BLaER1 treated with 17β-estradiol and CSF1 and Interleukin-3, amounts not matched to agents 10 nM and 100 nM (cell line): ENCODE results near the gene PSG5.
"Not testable (repeated sequence)": the region's sequence is repeated elsewhere in the genome, so short reads cannot be mapped to it uniquely, and the experiment has no call there.

Experiments
- H3K27ac ChIP-seq, 11 experiments: shearing (Covaris generic); formaldehyde crosslinking; 2 replicates each; pipeline ENCODE4 v1.8.1; 2022
- H3K27me3 ChIP-seq, 11 experiments: shearing (Covaris generic); formaldehyde crosslinking; 2 replicates each; pipeline ENCODE4 v1.8.1; 2022
- H3K36me3 ChIP-seq, 11 experiments: shearing (Covaris generic); formaldehyde crosslinking; 2 replicates each; pipeline ENCODE4 v1.8.1; 2022
- H3K4me1 ChIP-seq, 10 experiments: shearing (Covaris generic); formaldehyde crosslinking; 2 replicates each; pipeline ENCODE4 v1.8.1; 2022
- H3K4me2 ChIP-seq, 11 experiments: shearing (Covaris generic); formaldehyde crosslinking; 2 replicates each; pipeline ENCODE4 v1.8.1; 2022
- H3K4me3 ChIP-seq, 10 experiments: shearing (Covaris generic); formaldehyde crosslinking; 2 replicates each; pipeline ENCODE4 v1.8.1; 2022
- H3K9ac ChIP-seq, 11 experiments: shearing (Covaris generic); formaldehyde crosslinking; 2 replicates each; pipeline ENCODE4 v1.8.1; 2022
- H3K9me3 ChIP-seq, 11 experiments: shearing (Covaris generic); formaldehyde crosslinking; replicated peaks in 1 of 11; 2 replicates each; pipeline ENCODE4 v1.8.1; 2022
- H4K20me1 ChIP-seq, 11 experiments: shearing (Covaris generic); formaldehyde crosslinking; 2 replicates each; pipeline ENCODE4 v1.8.1; 2022
- Cebpa-rat ChIP-seq, 11 experiments: shearing (Covaris generic); IDR thresholded peaks; 2 replicates each; pipeline ENCODE4 v1.8.1; 2022

The PSG5 gene

DNA sequence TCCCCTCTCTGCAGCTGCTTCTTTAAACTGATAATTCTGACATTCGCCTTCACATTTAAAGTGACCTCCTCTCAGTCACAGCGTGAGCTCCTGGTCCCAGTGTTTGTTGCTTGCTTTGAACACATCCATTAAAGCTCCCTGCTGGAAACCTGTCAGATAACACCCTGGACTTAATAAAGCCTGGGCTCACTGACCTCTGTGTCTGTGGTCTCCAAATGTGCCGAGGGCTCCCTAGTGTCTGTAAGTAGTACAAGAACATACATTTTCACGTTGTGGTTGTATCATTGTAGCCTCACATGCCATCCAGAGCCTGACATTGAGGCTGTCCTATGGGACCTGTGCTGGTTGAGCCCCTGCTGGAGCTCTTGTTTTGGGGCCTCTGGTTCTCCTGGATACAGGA lies 21.7 kb upstream of the PSG5 start:
- Histone ChIP-seq H3K9me3 (no peaks in the 10 kb centered on the region), H3K4me1 (peaks cover 0 to 8% (median 0%) of the 10 kb centered on the region in 10 experiments; a peak in 2 of 20 replicates), H3K27ac (no peak overlapping the region), H4K20me1 (no peaks in the 10 kb centered on the region), H3K36me3 (no peaks in the 10 kb centered on the region), H3K9ac (no peak overlapping the region), H3K4me2 (no peak overlapping the region), H3K27me3 (no peaks in the 10 kb centered on the region), H3K4me3 (no peak overlapping the region)
- no peak for TF ChIP-seq Cebpa-rat (IDR thresholded peaks at IDR 0.05)

DNA sequence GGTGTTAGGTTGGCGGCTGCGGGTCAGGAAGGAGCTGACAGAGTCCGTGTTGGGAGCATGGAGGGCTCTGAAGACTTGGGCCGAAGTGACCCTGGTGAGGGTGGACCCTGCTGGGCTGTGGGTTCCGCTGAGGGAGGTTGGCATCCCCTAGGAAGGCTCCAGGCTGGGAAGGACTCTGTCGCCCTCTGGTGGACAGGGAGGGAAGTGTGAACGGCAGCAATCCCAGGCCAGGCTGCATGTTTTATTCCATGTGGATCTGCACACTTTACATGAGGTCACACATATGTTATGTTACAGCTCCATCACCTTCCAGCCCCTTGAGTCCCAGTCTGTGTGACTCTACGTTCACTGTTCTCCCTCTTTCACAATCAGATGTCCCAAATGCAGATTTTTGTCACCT lies 20.8 kb upstream of the PSG5 start:
- not testable (repeated sequence) for H3K27me3 ChIP-seq, H3K4me3 ChIP-seq, H3K9ac ChIP-seq, H3K4me1 ChIP-seq, H4K20me1 ChIP-seq, H3K9me3 ChIP-seq, H3K36me3 ChIP-seq, H3K4me2 ChIP-seq, H3K27ac ChIP-seq

DNA sequence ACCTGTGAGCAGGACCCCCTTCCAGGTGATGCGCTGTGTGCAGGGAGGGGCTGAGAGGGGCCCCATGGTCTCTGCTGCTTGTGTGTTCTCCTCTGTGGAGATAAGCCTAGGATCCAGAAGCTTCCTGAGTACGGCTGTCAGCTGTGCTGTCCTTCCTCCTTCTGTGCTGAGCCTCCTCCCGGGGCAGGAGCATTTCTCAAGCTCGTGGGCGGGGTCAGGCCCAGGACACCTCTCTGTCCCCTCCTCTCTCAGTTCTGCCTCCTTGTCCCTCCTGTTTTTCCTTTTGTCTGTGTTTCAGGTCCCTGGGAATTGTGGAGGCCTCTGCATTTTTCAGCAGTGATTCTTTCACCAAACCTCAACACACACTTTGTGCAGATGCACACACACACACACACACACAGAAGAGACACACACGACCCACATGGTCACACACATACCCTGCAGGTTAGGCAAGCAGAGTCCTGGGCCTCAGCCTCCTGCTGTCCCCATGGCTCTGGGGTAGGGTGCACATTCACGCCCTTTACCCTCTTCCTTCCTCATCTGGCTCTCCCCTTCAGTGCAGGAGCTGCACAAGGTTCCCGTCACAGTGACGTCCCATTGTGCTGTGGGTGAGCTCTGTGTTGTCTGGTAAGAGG lies 19.3 kb upstream of the PSG5 start, which contains the start of gene PSG4:
TSS of gene PSG4 (minus strand) at position 168 of the 635 bp plus-strand sequence. CDS start at position 66, 102 bp downstream.
- H3K4me1 ChIP-seq, H3K9me3 ChIP-seq, H3K4me3 ChIP-seq, H3K27me3 ChIP-seq, H3K27ac ChIP-seq, H4K20me1 ChIP-seq, H3K36me3 ChIP-seq, H3K9ac ChIP-seq, H3K4me2 ChIP-seq: not testable (repeated sequence)

DNA sequence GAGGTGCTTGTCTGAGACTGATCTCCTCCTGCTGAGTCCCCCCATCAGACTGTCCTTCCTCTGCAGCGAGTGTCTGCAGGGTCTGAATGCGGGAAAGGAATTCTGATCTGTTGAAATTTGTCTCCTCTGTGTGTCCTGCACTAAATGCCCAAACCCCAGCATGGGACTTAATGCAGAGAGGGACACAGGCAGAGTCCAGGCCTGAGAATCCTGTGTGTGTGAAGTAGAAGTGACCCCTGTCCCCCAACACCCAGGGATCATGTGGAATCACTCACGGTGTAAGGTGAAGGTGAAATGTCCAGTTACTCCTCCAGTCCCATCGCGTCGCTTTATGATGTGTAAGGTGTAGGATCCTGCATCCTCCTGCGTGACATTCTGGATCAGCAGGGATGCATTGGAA lies 17.3 kb upstream of the PSG5 start:
- not testable (repeated sequence) for H3K36me3 ChIP-seq, H3K27me3 ChIP-seq, H3K4me2 ChIP-seq, H3K4me3 ChIP-seq, H3K27ac ChIP-seq, H4K20me1 ChIP-seq, H3K9ac ChIP-seq, H3K4me1 ChIP-seq, H3K9me3 ChIP-seq

- H4K20me1 ChIP-seq, result not testable (repeated sequence)
Observed at GRCh38 chr19:43201891-43202290, 15.6 kb upstream of the PSG5 start.

DNA sequence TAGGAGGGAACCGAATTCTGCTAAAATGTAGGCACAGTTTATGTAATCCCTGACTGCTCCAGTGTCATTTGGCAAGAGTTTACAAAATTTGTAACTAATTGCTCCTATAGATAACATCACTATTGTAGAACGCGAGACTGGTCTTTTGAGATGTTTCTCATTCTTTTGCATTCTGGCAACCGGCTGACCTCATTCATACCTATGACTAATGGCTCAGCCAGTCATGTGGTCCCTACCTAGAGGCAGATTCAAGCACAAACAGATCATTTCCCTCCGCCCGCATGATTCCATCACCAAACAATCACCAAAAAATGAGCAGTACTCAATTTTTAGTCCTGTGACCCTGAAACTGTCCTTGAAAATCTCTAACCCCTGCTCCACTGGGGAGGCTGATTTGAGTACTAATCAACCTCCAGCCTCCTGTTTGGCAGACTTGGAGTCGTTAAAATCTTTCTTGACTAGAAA lies 15.0 kb upstream of the PSG5 start:
- not testable (repeated sequence) for H4K20me1 ChIP-seq, H3K4me3 ChIP-seq, H3K4me1 ChIP-seq, H3K27me3 ChIP-seq, H3K36me3 ChIP-seq, H3K9me3 ChIP-seq, H3K4me2 ChIP-seq, H3K9ac ChIP-seq, H3K27ac ChIP-seq

More at GRCh38 chr19:43201891-43202290, 15.6 kb upstream of the PSG5 start:
- not testable (repeated sequence) for H3K27ac ChIP-seq, H3K9ac ChIP-seq, H3K4me3 ChIP-seq, H3K27me3 ChIP-seq, H3K36me3 ChIP-seq, H3K4me1 ChIP-seq, H3K4me2 ChIP-seq, H3K9me3 ChIP-seq

DNA sequence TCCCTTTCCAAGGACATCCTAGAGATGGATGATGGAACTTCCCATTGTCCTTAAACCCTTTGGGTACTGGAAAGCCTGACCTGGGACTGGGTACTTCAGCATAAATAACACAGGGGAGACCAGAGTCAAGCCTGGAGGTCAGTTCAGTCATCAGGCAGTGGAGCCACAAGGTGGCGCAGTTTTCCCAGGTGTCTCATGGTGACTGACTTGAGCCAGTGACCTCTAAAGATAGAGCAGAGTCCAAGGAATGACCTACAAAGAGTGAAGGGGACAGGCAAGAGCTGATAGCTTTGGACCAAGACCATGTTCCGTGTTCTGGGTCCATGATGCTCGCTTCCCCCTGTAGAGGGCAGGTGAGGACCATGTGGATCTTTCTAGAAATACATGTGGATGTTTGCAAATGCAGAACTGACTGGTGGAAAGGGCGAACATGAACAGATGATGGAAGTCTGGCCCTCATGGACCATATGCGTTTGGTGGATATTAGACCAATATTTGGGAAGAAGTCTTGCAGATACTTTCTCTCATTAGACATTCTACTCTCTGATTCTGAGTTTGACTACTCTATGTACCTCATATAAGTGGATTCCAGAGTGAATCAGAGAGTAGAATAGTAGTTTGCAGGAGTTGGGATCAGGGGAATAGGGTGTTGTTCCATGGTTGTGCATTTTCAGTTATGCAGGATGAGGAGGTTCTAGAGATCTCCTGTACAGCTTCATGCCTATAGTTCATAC lies 12.5 kb upstream of the PSG5 start:
- not testable (repeated sequence) for H3K4me2 ChIP-seq, H3K9ac ChIP-seq, H3K27me3 ChIP-seq, H3K4me1 ChIP-seq, H3K9me3 ChIP-seq, H4K20me1 ChIP-seq, H3K27ac ChIP-seq, H3K4me3 ChIP-seq, H3K36me3 ChIP-seq

DNA sequence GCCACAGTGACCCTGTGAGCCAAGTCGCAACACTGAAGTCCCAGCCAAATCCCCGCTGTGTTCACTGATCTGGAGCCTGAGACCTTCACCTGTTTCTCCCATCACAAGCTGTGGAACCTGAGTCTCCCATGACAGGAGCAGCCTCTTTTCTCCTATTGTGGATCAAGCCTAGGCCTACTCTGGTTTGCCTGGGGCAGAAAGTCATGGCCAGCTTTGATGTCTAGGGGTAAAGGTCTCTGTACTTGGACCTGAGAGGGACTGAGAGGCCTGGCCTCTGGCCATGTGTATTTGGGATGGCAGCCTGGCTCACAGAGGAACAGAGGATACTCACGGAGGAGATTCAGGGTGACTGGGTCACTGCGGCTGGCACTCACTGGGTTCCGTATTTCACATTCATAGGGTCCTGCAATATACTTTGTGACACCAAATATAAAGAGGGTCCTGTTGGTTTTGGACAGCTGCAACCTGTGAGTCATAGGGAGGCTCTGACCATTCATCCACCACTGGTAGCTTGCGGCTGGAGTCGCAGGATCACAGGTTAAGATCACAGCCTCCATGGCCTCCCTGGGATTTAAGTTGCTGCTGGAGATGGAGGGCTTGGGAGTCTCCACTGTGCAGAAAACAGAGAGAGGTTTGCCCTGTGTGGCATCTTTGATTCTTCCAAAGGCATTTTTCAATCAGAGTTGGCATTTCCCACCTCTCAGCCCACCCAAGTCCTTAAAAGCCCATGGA lies 11.5 kb upstream of the PSG5 start:
- H3K4me3 ChIP-seq, H3K27ac ChIP-seq, H3K36me3 ChIP-seq, H3K9me3 ChIP-seq, H3K4me1 ChIP-seq, H3K4me2 ChIP-seq, H3K27me3 ChIP-seq, H3K9ac ChIP-seq, H4K20me1 ChIP-seq: not testable (repeated sequence)

DNA sequence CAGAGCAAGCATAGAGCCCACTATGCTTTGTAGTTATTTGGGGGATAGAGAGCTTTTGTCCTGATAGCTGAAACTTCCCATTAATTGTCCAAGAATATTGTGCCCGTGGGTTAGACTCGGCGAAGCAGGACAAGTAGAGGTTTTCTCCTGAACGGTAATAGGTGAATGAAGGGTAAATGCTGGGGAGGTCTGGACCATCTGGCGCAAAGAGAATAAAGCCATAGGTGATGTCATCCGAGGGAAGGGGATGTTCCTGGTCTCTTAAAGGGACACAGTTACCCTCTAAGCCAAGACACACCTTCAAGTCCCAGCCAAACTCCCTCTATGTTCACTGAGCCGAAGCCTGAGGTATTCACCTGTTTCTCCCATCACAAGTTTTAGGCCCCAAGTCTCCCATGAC lies 8.1 kb upstream of the PSG5 start:
- not testable (repeated sequence) for H3K9me3 ChIP-seq, H3K9ac ChIP-seq, H3K4me3 ChIP-seq, H3K36me3 ChIP-seq, H3K4me2 ChIP-seq, H4K20me1 ChIP-seq, H3K27ac ChIP-seq, H3K4me1 ChIP-seq, H3K27me3 ChIP-seq

GRCh38 chr19:43192381-43193155 lies 6.2 kb upstream of the PSG5 start:
- not testable (repeated sequence) for H3K4me1 ChIP-seq, H4K20me1 ChIP-seq, H3K36me3 ChIP-seq, H3K27me3 ChIP-seq, H3K4me3 ChIP-seq, H3K27ac ChIP-seq, H3K4me2 ChIP-seq, H3K9ac ChIP-seq, H3K9me3 ChIP-seq

DNA sequence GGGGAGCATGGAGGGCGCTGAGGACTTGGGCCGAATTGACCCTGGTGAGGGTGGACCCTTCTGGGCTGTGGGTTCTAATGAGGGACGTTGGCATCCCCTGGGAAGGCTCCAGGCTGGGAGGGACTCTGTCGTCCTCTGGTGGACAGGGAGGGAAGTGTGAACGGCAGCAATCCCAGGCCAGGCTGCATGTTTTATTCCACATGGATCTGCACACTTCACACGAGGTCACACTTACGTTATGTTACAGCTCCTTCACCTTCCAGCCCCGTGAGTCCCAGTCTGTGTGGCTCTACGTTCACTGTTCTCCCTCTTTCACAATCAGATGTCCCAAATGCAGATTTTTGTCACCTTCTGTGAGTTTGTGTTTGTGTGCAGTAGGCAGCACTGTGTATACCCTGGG lies 1.8 kb upstream of the PSG5 start:
- H3K4me2 ChIP-seq, H3K4me3 ChIP-seq, H3K27ac ChIP-seq, H4K20me1 ChIP-seq, H3K27me3 ChIP-seq, H3K36me3 ChIP-seq, H3K9ac ChIP-seq, H3K4me1 ChIP-seq, H3K9me3 ChIP-seq: not testable (repeated sequence)

DNA sequence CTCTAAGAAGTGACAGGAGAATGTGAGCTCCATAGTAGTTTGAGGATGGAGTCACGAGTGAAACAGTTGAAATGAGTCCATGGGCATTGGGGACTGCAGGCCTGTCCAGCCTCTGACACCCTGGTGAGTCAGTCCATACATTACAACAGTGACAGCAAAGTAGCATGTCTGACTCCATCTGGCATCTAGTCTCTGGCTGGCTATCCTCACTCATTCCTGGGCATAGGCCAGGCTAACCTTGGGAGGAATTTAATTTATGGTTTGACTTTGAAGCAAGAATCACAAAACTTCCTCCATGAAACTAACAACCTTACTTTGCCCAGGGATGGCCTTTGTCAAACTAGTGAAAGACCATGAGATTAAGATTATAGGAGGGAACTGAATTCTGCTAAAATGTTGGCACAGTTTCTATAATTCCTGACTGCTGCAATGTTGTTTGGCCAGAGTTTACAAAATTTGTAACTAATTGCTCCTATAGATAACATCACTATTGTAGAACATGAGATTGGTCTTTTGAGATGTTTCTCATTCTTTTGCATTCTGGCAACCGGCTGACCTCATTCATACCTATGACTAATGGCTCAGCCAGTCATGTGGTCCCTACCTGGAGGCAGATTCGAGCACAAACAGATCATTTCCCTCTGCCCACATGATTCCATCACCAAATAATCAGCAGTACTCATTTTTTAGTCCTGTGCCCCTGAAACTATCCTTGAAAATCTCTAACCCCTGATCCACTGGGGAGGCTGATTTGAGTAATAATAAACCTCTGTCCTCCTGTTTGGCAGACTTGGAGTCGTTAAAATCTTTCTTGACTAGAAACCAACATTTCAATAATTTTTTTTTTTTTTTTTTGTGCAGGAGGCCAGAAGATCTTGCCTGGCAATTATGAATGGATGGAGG lies 4.2 kb downstream of the PSG5 start:
- not testable (repeated sequence) for H3K27ac ChIP-seq, H3K9ac ChIP-seq, H3K27me3 ChIP-seq, H3K4me1 ChIP-seq, H3K4me3 ChIP-seq, H3K36me3 ChIP-seq, H3K4me2 ChIP-seq, H4K20me1 ChIP-seq, H3K9me3 ChIP-seq
